Astrocyte of the hippocampus (primary cell): ENCODE data around the gene IRX5.

Source experiments
- DNase-seq: peaks from one replicate; pipeline ENCODE4 v3.0.0; 2011; ENCODE audit warnings: low read depth, low spot score

IRX5 gene

GRCh38 chr16:54930869-54931119, 129 bp downstream of the IRX5 start:
- no peak for DNase-seq

DNA sequence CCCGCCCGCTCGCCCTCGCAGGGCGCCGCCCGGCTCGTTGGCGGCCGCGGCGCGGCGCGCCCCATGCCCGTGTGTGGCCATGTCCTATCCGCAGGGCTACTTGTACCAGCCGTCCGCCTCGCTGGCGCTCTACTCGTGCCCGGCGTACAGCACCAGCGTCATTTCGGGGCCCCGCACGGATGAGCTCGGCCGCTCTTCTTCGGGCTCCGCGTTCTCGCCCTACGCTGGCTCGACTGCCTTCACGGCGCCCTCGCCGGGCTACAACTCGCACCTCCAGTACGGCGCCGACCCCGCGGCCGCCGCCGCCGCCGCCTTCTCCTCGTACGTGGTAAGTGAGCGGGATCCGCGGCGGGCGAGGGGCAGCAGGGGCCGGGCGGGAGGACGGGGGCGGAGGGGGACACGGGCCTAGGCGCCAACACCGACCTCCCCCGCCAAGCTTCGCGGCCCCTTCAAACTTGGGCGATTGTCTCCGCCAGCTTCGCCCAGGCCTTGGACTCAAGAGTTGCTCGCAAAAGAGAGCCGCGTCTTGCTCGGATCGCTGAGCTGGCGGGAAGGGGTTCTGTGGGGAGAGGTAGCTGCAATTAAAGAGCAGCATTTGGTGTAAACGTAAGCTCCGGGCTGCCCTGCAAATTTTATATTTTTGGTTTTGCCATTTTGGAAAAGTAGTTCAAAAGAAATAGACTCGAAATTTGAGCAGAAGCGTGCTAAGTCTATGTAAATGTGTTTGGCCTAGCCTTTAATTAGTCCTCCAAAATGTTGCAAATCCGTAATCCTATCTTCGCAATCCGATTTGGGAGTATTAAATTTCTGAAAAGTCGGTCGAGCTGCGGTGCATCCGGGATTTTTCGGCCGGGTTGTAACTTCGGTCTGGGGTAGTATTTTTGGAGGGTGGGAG, 702 bp downstream of the IRX5 start:
- peak; percentile 70 for DNase-seq

- DNase-seq: peak; percentile 28
Measured at GRCh38 chr16:54932021-54932660, 1.5 kb downstream of the IRX5 start.

DNA sequence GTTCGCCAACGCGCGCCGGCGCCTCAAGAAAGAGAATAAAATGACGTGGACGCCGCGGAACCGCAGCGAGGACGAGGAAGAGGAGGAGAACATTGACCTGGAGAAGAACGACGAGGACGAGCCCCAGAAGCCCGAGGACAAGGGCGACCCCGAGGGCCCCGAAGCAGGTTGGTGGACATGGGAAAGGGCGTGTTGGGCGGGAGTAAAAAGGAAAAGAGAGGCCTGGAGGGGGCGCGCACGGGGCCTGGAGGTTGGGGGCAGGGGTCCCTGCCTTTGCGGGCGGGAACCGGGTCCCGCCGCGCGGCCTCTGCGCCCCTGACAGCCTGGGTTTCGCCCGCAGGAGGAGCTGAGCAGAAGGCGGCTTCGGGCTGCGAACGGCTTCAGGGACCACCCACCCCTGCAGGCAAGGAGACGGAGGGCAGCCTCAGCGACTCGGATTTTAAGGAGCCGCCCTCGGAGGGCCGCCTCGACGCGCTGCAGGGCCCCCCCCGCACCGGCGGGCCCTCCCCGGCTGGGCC, 2.1 kb downstream of the IRX5 start:
- peak; percentile 20 for DNase-seq

GRCh38 chr16:54933281-54934011, 2.8 kb downstream of the IRX5 start:
- peak; percentile 16 for DNase-seq

GRCh38 chr16:54934481-54935265, 4.0 kb downstream of the IRX5 start:
- DNase-seq: peak; percentile 30

GRCh38 chr16:54935266-54935968, 4.8 kb downstream of the IRX5 start:
- DNase-seq: peak; percentile 31

DNA sequence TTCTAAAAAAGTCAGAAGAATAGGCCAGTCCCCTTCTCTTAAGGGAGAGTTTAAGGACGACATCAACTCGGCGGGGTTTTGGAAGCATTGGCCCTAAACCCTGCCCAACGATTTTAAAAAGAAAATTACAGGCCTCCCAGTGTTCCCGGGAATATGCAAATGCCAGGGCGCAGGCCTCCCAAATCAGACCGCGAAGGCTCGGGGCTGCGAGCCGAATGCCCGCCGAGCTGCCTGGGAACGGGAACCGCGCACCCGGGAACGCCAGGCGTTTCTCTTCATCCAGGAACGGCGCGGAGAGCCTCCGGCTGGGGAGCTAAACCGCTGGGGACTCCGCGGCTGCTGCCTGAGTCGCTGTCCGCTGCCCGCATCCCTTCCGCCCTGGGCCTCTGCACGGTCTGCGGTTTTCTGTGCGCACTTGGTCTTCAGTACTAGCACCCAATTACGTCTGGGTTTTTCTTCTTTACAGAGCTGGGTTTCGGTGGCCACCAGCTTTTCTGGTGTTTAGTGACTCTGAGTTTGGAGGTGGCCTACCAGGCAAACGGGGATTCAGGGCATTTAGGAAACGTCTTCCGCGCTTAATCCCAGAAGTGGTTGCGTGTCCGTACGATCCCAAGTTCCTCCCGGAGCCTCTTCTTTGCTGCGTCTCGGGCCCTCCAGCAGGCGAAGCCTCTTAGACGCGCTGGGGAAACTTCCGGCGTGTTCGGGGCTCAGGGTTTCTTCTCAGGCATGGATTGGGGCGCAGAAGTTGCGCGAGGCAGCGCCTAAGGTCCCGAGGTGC, 5.7 kb downstream of the IRX5 start:
- DNase-seq: peak; percentile 61

GRCh38 chr16:54936979-54937670, 6.5 kb downstream of the IRX5 start:
- DNase-seq: peak; percentile 67

DNA sequence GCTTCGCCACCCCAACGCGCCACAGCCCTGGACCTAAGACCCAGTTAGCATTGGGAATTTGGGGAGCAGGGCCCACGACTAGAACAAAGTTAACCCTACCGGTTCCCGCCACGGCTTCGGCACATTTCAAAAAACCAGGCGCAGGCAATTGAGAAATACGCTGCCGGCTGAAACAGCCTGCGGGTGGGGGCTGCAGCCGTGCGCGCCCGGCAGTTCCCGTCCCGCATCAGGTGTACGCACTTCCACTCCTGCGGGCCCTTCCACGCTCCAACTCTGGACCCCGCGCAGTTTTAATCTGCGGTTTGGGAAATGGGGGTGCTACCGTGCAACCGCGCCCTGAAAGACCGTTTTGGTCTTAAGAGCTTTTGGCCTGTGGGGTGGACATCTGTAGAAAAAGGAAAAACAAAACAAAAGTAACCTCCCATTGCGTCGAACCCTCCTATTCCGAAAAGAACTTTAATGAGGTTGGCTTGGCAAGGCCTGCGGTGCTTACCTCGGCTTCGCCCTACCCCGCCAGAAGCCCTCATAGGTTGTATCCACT, 7.1 kb downstream of the IRX5 start:
- no peak for DNase-seq

GRCh38 chr16:54938212-54939028, 7.8 kb downstream of the IRX5 start:
- DNase-seq: peak; percentile 62

- no peak for DNase-seq
Measured at GRCh38 chr16:54939029-54939346, 8.3 kb downstream of the IRX5 start.

- no peak for DNase-seq
Measured at GRCh38 chr16:54939510-54940278, 9.0 kb downstream of the IRX5 start.

- no peak for DNase-seq
Measured at GRCh38 chr16:54940279-54940604, 9.6 kb downstream of the IRX5 start.

DNA sequence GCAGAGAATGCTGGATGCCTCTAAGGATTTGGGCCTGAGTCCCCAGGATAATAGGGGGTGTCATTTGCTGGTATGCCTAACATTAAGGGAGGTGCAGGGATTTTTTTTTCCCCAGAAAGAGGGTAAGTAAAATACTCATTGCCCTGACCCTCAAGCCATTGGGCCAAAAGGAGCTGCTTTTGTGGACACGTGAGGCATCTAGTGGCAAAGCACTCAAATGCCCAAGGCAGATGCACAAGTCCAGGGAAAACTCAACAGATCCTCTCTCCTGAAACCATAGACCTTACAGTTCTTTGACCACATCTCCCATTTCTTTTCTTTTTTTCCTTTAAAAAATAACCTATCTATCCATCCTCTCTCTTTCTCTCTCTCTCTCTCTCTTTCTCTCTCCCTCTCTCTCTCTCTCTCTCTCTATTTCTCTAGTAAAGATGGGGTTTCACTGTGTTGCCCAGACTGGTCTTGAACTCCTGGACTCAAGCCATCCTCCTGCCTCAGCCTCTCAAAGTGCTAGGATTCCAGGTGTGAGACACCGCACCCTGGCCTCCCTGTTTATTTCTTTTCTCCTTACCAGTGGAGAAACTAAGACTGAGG, 11.8 kb downstream of the IRX5 start:
- DNase-seq: no peak

DNA sequence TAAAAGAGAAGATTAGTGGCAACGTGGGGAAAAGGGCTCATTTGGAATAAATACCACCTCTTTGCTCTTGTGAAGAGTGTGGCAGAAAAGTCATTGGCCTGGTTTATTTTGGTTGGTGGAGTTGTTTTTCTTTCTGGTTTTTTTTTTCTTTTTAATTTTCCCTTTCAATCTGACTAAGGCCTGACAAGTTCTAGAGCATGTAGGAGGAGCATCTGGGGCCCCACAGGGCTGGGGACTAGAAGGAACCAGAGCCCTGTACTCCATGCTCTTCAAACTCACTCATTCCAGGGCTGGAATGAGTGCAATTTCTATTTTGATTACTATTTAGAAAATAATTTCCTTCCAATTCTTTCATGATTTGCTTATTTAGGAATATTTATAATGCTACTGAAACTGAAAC, 13.3 kb downstream of the IRX5 start:
- no peak for DNase-seq

DNA sequence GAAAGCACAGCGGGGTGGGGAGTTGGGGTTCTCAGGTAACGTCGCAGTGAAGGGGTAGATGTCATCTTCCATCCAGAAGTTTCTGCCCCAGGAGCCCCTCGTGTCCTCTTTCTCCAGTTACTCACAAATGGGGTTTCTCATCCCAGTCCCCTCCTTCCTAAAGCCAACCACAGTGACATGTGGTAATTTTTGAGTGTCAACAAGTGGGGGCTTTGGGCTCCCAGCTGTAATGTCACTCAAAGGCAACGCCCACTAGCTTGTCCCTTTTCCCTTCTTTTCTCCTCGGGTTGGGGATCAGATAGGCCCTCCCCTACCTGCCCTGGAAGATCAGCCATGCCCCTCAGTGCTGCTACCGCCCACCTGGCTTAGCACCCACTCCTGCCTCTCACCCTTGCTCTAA, 14.4 kb downstream of the IRX5 start:
- DNase-seq: no peak

DNA sequence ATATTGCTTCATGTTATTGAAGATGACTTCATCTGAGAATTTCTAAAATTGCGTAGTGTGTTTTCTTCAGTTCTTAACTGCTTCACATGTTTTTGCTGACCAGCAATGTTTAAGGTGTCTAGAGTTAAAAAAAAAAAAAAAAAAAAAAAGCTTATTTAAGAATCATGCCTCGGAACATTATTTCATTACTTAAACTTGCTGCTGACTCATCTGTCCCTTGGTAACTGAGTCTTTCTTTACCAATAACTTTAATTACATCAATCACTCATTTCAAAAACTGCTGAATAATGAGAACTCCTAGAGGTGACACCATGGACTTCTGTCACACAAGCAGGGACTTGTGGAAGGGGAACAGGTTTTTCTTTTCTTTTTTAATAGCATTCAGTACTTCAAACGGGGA, 16.2 kb downstream of the IRX5 start:
- no peak for DNase-seq
